ENCODE results near the gene C14orf39.

- TF ChIP-seq CTCF (IDR thresholded peaks at IDR 0.05; ENCODE audit: low read depth, low read length, poor library complexity, severe bottlenecking) (no peak), EZH2phosphoT487 (IDR thresholded peaks at IDR 0.05; ENCODE audit: borderline replicate concordance, low read length) (no peak)
Measured at GRCh38 chr14:60506985-60507829, 21.3 kb upstream of the C14orf39 start.
